Epithelial cell of esophagus (primary cell): Measurements from ENCODE around the gene HTR7.

Experiments used
- DNase-seq: peaks from one replicate; pipeline ENCODE4 v3.0.0; 2010; ENCODE audit warnings: low read depth
- H3K4me3 ChIP-seq: 2 replicates; pipeline ENCODE4 v1.5.1; 2011; ENCODE audit warnings: mild to moderate bottlenecking, low read length, control low read depth
- TF ChIP-seq, protein P1 (sequence below): IDR thresholded peaks from 2 replicates; pipeline ENCODE4 v1.5.1; 2011; ENCODE audit warnings: low read depth, mild to moderate bottlenecking, low read length, control low read depth, inconsistent platforms; ENCODE audit not compliant: insufficient read depth; ENCODE audit errors: missing control alignments

HTR7 gene

DNA sequence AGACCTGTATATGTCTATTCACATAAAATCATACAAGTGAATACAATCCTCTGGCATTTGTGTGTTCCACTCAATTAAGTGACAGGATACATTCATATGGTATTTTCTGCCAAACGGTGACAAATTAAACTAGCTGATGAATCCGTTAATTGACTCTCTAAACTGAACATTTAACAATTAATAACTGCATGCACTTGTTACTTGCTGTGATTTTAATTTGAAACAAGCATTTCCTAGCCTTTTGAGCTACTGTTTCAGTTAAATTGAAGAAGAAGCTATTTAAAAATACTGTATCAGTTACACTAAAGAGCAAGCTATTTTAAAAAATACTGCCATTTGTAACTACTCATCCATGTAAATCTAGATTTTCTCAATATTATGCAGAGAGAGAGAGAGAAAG, 67.4 kb downstream of the HTR7 start:
- no peak for DNase-seq
- no peak overlapping the region for H3K4me3 ChIP-seq
- TF ChIP-seq, protein P1, sequence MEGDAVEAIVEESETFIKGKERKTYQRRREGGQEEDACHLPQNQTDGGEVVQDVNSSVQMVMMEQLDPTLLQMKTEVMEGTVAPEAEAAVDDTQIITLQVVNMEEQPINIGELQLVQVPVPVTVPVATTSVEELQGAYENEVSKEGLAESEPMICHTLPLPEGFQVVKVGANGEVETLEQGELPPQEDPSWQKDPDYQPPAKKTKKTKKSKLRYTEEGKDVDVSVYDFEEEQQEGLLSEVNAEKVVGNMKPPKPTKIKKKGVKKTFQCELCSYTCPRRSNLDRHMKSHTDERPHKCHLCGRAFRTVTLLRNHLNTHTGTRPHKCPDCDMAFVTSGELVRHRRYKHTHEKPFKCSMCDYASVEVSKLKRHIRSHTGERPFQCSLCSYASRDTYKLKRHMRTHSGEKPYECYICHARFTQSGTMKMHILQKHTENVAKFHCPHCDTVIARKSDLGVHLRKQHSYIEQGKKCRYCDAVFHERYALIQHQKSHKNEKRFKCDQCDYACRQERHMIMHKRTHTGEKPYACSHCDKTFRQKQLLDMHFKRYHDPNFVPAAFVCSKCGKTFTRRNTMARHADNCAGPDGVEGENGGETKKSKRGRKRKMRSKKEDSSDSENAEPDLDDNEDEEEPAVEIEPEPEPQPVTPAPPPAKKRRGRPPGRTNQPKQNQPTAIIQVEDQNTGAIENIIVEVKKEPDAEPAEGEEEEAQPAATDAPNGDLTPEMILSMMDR: no peak

DNA sequence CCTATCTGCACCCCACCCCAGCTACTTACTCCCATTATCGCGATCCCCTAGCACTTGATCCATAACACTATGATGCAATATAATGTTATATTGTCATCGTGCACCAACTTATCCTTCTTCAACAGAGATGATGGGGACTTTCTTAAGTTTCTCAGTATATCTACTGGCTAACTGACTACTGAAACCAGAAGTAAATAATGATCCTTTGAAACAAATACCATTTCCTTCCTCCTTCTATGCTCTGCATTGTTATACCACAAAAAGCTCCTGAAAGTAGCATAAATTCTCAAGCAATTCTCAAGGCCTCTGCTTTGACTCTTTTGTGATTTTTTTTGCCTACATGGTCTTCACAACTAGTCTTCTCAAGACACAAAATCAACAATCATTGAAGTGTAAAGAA, 68.9 kb downstream of the HTR7 start:
- TF ChIP-seq, protein P1: no peak
- no peak overlapping the region for H3K4me3 ChIP-seq
- DNase-seq: no peak

GRCh38 chr10:90788199-90788491, 69.7 kb downstream of the HTR7 start:
- DNase-seq: no peak
- TF ChIP-seq, protein P1: no peak
- no peak overlapping the region for H3K4me3 ChIP-seq

DNA sequence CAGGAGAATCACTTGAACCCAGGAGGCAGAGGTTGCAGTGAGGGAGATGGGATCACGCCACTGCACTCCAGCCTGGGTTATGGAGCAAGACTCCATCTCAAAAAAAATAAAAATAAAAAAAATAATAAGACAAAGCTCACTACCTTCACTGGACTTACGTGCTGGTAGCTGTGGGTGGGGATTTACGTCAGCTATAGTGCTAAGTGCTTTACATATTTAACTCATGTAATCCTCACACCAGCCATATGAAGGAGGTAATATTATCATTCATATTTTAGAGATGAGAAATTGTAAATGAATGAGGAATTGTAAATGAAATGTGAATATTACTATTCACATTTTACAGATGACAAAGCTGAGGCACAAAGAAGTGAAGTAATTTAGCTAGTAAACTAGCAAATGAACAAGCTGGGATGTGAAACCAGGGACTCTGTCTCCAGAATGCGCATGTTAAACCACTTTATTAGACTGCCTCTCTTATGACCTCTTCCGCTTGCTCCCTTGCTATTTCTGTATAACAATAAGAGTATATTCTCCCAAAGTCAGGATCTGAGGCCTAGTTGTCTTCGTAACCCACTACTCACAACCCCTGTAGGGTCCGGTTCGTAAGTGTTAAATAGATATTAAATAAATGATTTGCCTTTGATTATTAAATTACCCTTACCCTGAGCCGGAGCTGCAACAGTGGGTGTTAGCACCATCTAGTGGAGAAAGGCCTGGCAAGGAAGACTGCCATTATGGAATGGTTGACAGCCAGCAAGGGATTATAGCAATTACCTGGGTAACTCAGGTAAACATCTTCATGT, 70.2 kb downstream of the HTR7 start:
- no peak overlapping the region for H3K4me3 ChIP-seq
- TF ChIP-seq, protein P1: peak; percentile 97
- DNase-seq: peak; percentile 67

- TF ChIP-seq, protein P1: no peak
- DNase-seq: no peak
- no peak overlapping the region for H3K4me3 ChIP-seq
Measured at GRCh38 chr10:90785782-90786181, 72.1 kb downstream of the HTR7 start.

DNA sequence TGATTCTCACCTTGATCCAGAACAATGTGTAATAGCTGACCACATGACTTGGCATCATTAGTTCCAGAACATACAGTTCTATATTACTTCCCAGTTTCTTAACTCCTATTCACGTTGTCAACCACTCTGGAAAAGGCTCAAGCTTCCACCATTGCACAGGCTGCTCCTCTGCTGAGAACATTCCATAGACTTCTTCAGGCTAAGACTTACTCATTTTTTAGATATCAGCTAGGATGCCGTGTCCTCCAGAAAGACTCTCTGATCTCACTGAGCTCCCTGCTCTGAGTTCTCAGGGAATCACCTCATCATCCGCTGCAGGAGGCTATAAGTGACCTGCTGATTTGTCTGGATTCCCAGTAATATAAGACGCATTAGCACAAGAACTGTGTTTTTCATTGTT, 73.1 kb downstream of the HTR7 start:
- TF ChIP-seq, protein P1: no peak
- no peak overlapping the region for H3K4me3 ChIP-seq
- no peak for DNase-seq

GRCh38 chr10:90780488-90780887, 77.4 kb downstream of the HTR7 start:
- H3K4me3 ChIP-seq: no peak overlapping the region
- DNase-seq: no peak
- TF ChIP-seq, protein P1: no peak
